HEK293T (cell line): ENCODE measurements around the gene TEK.

Experiments used
- PKNOX1 ChIP-seq: fragments of 450-650 bp; IDR thresholded peaks from 2 replicates; pipeline ENCODE4 v1.6.1; 2016
- SUZ12 ChIP-seq: fragments of 450-650 bp; IDR thresholded peaks from 2 replicates; pipeline ENCODE4 v1.6.1; 2016; ENCODE audit warnings: mild to moderate bottlenecking
- TARDBP ChIP-seq: fragments of 450-650 bp; IDR thresholded peaks from 2 replicates; pipeline ENCODE4 v1.6.1; 2016

GRCh38 chr9:27151693-27152404 is 42.8 kb downstream of the TEK start:
- TF ChIP-seq SUZ12 (no peak), PKNOX1 (no peak), TARDBP (no peak)
